HG03039 (cell line): ENCODE measurements around the gene NRG4.
"Not testable (repeated sequence)": the region's sequence is repeated elsewhere in the genome, so short reads cannot be mapped to it uniquely, and the experiment has no call there.

Experiments
- ATAC-seq: cut with Tn5 transposase; IDR thresholded peaks from one replicate; pipeline ENCODE4 v1.9.1; 2021; ENCODE audit warnings: mild to moderate bottlenecking, moderate library complexity; ENCODE audit not compliant: unreplicated experiment

The NRG4 gene

GRCh38 chr15:75928680-75929608 lies 83.3 kb downstream of the NRG4 start:
- ATAC-seq, result no peak

DNA sequence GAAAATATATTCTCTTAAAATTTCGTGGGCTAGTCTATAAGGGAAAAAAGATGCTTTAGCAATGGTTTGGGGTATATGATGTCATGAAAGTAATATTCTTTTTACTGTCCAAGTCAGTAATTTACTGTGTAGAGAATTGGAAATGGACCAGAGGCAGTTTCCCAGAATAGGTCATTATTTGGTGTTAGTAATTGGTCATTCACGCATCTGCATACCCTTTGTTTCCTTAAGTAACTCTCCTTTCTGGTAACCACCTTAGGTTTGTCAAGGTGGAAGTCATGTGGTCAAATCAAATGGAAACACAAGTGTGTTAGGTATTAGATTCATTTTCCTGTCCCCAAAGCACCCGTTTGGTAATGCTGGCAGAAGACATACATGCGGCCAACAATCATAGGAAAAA lies 84.6 kb downstream of the NRG4 start:
- no peak for ATAC-seq

GRCh38 chr15:75926931-75927330 lies 85.3 kb downstream of the NRG4 start:
- ATAC-seq, result no peak

GRCh38 chr15:75925440-75925839 lies 86.8 kb downstream of the NRG4 start:
- ATAC-seq, result no peak

- no peak for ATAC-seq
Observed at GRCh38 chr15:75924576-75924975, 87.6 kb downstream of the NRG4 start.

DNA sequence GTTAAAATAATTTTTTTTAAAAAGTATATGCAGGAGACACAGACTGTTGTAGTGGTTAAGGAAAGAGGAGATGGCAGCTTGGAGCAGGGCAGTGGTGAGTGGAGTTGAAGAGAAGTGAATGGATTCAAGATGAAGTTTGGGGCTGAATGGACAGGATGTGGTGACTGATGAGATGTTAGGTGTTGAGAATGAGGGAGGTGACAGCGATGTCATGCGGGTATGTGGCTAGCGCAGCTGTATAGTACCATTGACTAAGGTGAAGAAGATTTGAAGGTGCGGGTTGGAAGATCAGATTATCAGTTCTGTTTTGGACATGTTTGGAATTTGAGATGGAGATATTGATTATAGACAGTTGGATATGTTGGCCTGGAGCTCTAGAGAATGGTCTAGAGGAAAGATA lies 88.5 kb downstream of the NRG4 start:
- no peak for ATAC-seq

- ATAC-seq, result no peak
Observed at GRCh38 chr15:75921732-75922703, 90.2 kb downstream of the NRG4 start.

DNA sequence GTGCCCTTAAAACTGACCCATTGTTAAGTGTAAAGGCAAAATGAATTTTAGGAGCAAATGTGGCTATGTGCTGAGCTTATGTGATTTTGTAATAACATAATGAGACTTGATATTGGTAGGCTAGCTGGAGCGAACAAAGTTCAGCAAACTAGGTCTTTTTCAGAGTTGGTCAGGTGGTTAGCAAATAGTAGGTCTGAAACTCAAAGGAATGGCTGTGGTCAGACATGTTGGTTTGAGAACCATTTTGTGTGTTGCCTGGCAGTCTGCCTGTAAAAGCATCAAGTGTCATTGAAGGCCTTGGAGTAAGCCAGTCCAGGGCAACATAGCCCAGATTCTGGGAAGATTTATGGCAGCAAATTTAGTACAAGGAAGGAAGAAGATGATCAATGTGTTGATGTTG lies 92.1 kb downstream of the NRG4 start:
- no peak for ATAC-seq

GRCh38 chr15:75918135-75918534 lies 94.1 kb downstream of the NRG4 start:
- ATAC-seq, result no peak

DNA sequence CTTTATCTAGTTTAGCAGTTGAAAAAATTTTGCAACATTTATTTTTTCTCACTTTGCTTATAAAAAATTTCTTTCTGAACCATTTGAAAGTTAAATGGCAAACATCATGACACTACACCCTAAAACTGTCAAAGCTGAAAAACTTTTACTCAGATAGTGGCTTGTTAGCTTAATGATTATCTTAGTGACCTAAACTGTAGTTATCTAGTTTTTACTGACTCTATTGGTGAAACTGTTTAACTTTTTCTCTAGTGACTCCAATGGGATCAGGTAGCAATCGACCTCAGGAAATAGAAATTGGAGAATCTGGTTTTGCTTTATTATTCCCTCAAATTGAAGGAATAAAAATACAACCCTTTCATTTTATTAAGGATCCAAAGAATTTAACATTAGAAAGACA lies 95.2 kb downstream of the NRG4 start:
- ATAC-seq, result no peak

GRCh38 chr15:75910355-75910754 lies 101.9 kb downstream of the NRG4 start:
- ATAC-seq, result not testable (repeated sequence)

DNA sequence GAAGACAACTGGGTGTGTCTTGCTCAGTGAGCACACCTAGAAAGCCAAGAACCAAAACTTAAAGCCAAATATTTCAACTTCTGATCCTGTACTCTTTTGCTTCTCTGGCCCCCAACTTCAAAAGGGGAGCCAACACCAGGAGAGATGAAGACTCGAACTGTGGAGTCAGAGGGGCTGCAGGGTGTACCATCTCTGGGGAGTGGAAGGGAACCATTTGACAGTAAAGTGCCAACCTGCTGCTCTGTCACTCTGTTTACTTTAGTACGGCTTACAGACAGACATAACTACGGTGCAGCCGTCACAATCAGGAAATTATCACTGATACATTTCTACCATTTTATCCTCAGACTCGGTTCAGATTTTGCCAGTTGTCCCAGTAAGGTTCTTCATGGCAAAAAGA lies 107.0 kb downstream of the NRG4 start:
- no peak for ATAC-seq

- peak; percentile 81 for ATAC-seq
Observed at GRCh38 chr15:75903331-75904239, 108.6 kb downstream of the NRG4 start, which contains the start of gene FBXO22. Gene FBXO22, plus strand, starts transcription at chr15:75903878. Its CDS starts 86 bp downstream, at chr15:75903964.

DNA sequence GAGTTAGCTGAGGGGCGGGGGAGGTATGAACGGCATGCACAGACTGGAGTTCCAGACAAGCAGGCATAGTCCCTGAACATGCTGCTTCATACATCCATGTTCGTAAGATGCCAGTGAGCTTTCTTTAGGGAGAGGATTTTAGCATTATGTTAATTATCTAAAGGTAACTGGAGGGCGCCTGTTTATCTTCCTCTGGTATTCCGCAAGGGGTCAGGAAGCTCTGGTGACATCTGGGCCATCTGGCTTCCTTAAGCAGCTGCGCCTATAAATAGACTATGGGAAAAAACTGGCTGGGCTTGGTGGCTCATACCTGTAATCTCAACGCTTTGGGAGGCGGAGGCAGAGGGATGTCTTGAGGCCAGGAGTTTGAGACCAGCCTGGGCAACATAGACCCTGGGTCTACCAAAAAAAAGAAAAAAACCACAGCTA lies 110.1 kb downstream of the NRG4 start:
- ATAC-seq, result no peak

GRCh38 chr15:75900577-75900976 lies 111.6 kb downstream of the NRG4 start:
- ATAC-seq, result no peak

GRCh38 chr15:75895731-75896130 lies 116.5 kb downstream of the NRG4 start:
- ATAC-seq, result no peak

DNA sequence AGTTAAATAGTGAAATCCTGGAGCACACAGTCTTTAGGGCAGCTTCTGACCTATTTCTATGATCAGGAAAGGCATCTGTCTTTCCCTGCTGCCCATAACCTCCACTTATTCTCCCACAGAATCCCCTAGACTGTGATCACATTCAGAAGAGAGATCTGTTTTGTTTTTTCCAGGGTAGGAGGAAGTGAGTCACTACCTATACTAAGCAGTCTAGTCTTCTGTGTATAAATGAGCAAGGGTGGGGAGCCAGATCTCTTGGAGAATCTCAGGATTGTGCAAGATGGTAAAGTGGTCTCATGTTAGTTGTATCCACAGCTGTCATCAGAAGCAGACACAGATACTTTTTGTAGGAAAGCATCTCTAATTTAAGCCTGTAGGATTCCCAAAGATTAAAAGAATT lies 120.3 kb downstream of the NRG4 start:
- ATAC-seq, result no peak
